RPMI7951 (cell line): Measurements from ENCODE around the gene ARVCF. TPM values are rescaled to one million over a fixed set of nuclear protein-coding genes. Genes with fewer than 3 reads are reported as not detected.

Experiments used
- DNase-seq: peaks from one replicate; pipeline ENCODE4 v3.0.0-alpha.2; 2012; ENCODE audit warnings: low read depth
- total RNA-seq: library from RNA; depleted of rRNA; stranded (reverse); fragments of >200 nt; shearing (Covaris generic); gene quantifications from 2 replicates; pipeline ENCODE4 v1.2.3, GENCODE V29; 2014

Gene ARVCF
- total RNA-seq, 1 experiment from 2014 or later: 2.8 TPM

DNA sequence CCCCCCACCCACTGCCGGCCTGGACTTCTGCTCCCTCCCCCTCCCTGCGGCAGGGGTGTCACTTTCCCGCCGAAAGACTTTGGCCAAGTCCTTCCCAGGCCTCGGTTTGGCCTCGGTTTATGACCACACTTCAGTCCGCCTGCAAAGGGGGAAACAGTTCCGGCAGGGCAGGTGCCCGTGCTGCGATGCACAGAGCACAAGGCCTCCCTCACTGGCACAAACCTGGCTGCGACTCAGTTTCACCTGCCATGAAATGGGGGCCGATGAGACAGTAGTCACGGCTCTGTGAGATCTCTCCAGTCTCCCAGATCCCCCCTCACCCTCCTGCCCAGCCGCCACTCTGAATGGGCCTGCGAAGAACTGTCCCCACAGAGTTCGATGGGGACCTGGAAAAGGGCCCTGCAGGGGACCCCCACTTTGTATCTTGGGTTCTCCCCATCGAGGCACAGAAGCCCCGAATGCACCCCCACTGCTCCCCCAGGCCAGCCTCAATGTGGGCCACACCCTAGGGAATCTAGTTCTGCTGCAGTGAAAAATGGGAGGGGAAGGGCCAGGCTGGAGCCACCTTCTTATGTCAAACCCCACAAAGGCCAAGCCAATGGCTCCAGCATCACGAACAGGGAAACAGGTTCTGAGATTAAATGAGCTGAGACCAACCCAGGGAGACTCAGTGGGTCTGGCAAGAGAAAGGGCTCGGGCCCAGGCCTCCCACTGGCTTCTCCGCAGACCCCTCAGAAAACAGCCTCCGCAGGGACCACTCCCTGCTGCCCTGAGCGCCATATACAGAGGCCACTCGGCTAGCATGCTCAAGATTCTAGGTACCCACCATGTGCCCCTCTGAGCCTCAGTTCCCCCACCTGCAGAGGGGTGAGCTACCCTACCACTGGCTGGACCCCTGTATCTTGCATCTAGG, 29.0 kb downstream of the ARVCF start:
- DNase-seq: no peak

DNA sequence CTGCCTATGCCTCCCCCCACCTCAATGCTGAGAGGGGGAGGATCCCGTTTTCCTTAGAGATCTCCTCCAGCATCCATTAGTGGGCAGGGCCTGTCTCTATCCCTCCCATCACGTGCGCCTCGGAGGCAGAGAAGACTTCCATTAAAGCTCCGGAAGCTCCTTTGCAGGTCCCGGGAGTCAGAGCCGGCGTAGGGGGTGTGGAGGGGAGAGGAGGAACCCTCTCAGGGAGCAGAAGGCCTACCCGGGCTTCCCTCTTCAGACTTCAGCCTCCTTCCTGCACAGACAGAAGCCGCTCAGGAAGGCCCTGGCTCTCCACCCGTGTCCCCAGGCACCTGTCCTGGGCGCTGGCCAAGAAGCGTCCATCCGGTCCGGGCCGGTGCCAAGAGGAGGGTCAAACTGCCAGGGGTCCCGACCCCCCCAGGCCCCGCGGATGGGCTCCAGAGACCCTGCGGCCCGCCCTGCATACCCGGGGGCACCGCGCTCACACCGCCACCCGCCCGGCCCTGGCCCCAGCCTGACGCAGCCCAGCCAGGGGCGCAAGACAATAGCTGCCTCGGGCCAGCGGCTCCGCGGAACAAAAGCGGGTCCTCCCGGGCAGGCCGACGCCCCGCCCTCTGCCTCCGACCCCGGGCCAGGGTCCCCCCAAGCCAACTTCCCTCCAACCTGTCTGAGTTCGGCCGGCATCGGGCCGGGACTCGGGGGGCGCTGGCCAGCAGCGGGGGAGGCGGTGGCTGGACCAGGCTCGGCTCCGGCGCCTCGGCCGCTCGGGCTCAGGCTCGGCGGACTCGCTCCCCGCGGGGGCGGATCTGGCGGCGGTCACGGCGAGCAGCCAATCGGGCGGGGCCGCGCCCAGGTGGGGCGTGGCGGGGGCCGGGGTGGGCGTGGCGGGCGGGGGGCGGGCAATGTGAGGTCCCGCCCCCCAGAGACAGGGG, 29.9 kb downstream of the ARVCF start:
- DNase-seq: peak; percentile 59

DNA sequence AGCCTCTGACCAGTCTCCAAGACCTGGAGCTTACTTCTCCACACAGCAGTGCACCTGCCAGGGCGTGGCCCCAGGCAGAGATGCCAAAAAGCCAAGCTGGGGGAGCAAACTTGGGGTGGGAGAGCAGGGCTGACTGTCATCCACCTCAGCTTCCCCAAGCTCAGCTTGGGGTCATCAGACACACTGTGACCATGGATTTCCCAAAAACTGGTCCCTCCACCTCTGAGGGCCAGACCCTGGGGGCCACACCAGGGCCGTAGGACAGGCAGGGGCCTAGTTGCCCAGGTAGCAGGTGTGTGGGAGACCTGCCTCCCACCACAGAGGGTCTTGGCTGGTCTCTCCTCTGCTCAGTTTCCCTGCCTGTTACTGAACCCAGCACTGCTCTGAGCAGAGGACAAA, 30.6 kb downstream of the ARVCF start:
- DNase-seq: no peak

DNA sequence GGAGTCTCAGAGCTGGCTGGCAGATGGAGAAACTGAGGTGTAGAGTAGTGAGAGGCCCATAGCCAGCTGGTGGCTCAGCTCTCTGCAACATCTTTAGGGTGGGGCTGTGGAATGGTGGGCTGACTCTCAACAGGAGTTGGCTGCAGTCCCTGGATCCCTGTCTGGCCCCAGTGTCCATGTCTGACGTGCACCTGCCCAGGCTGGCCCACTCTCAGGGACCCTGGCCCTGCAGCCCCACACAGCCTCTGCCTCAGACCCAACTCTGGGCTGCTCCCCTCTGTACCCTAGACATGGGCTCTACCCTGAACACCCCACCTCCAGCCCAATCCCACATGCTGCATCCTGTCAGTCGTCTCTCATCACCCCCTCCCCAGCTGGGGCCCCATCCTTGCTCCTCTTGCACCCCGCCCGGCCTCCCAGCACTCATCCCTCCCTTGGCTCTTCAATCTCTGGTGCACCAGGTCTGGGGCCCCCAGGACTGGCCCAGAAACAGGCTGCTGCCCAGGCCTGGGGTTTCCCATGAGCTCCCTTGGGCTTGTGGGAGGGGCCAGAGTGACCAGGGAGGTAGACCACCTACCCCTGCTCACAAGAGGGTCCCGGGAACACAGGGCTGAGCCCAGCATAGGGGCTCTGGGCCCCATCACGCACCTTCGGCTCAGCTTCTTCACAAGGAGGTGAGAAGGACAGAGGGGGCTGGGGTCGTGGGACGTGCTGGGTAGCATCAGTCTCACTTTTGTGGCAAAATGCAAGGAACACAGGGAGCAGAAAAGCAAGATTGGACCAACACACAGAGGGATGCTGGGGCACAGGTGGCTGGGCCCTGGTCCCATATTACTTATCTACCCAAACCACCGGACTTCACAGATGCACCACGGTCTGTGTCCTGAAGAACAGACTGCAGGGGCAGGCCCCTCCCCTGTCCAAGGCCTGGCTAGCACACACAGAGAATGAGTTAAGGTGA, 31.5 kb downstream of the ARVCF start:
- DNase-seq: no peak

DNA sequence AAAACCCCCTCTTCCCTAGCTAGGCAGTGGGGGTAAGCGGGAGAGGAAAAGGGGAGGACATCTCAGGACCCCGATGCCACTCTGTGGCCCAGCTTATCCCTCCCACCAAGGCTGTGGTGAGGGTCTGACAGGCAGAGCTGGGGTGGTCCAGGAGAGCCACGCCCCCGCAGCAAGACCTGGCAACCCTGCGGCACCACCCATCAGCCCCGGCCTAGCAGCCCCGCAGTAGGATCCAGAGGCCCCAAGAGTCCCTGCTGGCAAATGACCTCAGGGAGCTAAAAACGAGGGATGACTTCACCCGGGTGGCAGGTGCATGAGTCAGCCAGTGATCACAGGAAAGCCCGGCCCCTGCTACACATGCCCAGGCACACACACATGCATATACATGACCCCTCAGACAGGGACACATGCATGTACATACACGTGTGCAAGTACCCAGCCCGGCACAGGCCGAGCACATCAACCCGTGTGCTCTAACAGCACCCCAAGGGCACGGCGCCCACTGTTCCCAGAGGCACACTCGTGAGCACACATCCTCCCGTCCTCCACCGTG, 32.3 kb downstream of the ARVCF start:
- DNase-seq: peak; percentile 31

DNA sequence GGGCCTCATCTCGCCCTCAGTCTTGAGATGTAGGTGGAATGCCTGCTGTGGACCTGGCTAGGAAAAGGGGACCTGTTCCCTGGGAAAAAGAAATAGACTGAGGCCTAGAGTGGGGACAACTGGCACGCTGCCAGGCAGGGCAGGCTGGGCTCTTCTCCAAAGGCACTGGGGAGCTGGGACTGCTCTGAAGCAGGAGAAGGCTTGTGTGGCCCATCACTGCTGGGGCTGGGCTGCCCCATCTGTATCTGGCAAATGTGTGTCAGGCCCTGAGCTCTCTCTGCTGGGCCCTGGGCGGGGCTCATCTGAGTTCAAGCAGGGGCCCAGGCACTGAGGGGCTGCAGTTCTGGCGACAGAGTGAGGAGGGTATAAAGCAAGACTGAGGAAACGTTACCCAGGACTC, 32.9 kb downstream of the ARVCF start:
- no peak for DNase-seq

DNA sequence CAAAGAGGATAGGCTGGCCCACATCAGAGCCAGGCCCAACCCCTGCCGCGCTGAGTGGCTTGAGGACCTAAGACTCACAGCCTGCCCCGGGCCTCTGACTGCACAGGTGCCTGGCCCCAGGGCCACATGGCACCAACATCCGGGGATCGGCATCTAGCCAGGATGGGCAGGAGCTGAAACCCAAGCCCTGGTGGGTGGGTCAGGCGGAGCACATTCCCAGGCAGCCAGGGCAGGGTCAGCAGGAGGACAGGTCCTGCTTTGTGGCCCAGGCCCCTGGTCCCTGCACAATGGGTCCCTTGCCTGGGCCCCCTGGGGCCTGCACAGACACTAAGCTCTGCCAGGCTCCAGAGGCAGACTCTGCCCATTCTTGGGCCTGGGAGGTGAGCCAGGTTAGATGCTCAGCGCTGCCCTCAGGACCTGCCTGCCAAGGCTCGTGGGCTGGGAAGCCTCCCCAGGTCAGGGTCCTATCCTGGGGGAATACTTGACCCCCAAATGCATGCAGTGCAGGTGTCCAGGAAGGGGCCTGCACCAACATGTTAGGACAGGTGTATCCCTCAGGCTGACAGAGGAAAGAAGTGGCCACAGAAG, 33.5 kb downstream of the ARVCF start:
- no peak for DNase-seq

DNA sequence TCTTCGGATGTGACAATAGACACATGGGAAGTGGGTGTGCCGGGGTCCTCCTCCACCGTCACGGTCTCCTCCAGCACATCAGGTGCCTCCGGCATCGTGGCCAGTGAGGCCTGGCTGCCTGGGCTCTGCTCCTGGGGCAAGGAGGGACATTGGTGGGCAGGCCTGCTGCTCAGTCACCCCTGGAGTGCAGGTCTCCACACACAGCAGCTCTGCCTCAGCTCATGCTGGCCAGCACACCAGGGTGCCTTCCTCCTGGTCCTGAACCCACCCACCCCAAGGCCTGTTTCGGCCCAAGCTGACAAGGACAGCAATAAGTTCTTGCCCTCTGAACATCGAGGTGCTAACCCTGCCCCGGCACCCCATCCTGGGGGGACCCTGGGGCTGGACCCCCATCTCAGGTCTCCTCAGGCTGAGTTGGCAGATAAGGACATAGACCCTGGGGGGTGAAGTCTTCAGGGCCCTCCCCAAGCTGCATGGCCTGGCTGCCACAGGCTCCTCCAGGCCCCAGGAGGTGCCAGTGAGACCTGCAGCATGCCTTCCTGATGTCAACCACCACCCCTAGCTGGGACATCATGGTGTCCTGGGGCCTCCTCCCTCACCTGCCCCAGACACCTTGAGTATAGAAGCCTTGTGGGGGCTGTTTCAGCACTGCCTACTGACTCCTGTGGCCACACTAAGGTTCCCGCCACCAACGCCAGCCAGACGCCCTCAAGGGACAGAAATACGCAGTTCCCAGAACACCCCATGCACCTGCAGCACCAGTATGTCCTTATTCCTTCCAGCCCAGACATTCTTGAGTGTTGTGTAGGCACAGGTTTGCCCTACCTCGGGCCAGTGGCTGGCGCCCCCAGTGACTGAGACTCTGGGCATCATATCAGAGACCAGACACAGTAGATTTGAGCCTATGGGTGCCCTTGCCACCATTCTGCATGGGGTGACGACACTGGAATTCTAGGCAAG, 34.4 kb downstream of the ARVCF start:
- no peak for DNase-seq

DNA sequence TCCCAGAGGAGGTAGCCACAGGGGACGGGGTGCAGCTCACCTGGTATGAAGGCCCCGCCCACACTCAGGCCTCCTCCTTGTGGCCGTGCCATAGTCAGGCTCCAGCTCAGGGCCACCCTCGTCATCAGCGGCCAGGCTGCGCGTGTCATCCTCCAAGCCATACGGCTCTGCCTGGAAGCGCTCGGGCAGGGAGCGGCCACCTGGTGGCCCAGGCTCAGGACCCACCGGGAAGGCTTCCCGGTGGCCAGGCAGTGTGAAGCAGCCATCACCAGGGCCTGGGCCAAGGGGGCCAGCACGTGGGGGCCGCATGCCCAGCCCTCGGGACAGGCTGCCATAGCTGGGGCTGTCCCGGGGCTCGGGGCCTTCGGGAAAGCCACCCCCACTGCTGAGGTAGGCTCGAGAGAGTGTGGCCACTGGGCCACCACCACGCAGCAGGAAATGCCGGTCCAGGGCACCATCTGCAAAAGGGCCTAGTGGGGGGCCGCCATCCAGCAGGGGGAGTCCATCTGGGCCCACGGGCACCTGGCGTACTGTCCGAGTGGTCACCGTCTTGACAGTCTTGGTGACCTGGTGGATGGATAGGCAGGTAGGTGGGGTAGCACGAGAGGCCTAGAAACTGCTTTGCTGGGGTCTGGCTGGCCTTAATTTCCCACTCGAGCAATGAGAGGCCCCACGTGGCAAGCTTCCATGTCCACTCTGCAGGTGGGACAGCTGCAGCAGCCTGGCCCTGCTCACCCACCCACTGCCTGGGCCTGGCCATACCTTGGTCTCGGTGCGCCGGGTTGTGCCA, 35.3 kb downstream of the ARVCF start:
- no peak for DNase-seq

DNA sequence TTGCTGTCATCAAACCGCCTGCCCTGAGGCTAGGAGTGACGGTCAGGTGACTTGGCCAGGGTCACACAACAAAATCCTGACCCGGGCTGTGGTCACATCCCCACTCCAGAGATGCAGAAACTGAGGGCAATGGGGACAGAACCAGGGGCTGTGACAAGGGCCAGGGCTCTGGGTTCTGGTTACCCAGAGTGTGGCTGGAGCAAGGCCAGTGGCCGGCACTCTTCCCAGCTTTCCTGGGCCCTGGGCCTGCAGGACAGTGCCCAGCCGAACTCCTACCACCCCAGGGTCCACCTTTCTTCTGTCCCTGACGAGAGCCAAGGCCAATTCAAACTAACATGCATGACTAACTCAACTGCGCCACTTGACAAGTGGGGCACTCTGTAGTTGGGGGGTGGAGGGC, 35.9 kb downstream of the ARVCF start:
- no peak for DNase-seq

DNA sequence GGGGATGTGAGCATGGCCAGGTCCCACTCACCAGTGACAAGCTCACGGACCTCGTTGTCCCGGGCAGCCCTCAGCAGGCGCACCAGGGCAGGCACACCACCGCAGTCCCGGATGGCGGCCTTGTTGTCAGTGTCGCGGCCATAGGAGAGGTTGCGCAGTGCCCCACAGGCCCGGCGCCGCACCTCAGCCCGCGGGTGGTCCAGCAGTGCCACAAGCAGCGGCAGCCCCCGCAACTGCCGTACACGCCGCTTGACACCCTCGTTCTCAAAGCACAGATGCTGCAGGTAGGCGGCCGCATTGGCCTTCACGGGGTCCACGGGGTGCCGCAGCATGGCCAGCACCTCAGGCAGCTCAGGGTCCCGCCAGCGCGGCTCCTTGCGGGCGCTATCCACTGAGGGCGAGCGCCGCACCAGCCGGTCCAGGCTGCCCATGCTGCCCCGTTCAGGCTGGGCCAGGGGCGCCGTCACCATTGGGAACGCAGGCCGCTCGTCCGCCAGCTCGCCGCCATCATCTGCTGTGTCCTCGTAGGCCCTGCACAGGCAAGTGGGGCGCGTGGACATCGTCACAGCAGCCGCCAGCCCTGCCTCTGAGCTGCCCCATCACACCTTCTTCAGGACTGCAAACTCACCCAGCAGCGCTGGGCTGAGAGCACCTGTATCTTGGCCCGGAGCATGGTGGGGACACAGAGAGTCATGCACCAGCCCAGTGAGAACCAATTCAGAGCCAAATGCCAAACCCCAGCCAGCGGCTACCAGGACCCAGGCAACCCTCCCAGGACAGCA, 36.7 kb downstream of the ARVCF start:
- DNase-seq: no peak

DNA sequence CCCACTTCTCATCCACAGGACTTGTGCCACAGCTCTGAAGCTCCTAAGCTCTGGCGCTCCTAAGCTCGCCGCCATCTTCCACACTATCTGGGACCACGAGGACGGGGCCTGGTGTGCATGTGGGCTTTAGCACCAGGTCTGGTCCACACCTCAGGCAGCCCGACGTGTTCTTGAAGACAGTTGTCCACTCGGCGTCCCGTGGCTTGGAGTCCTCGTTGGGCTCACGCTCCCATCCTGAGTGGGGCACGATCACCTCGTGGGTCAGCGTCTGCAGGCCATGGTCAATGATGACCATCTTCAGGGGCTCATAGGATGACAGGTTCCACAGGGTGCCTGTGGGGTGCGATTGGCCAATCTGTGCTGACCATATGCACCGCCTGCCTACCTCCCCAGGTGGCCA, 37.9 kb downstream of the ARVCF start:
- no peak for DNase-seq

DNA sequence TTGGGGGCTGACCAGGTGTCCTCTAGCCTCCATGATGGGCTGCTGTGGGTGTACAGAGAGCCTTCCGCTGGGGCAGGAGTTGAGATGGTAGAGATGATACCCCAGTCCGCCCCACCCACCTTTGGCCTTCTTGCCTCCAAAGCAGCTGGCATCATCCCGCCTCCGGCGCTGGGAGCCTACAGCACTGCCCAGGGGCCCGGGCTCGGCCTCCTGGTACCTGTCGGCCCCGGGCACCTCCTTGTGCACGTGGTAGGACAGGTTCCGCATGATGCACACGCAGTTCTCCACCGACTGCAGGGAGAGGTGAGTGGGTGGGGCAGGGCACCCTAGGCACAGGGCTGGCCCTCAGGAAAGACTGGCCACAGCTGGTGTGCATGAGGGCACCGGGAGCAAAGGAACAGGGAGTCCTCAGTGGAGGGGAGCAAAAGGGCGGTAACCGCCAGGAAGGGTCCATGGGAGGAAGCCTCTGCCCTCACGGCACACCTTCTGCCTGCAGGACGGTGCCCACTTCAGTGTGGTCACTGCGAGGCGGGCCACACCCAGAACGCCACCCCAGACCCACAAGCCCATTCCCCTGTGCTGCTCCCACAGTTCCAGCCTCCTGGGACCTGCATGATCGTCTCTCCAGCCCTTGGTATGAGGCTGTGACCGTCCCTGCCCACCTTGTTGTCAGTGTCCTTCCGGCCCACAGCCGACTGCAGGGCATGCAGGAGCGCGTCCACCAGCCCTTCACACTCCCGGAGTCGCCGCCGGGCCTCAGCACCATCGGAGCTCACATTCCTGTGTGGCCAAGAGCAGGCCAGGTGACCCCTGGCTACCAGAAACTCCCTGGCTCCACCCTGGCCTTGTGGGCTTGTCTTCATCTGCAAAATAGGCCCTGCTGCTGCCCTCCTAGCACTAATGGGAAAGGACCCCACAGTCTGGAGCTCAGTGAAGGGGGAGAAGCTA, 39.1 kb downstream of the ARVCF start:
- no peak for DNase-seq

DNA sequence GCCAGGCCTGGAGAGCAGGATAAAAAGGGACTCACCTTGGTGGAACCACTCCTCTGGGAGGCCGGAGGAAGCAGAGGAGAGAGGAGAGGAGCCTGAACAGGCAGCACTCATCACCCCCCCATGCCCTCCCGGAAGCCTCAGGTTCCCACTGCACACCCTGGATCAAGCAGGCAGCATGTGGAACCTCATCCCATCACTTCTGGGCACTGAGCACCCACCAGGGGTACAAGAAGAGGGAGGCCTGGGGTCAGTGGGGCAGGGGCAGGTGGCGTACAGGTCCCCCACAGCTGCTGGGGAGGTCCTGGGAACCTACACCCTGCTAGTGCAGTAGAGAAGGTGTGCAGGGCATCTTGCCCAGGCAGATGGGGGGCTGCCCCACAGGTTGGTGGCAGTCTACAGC, 40.0 kb downstream of the ARVCF start:
- no peak for DNase-seq

DNA sequence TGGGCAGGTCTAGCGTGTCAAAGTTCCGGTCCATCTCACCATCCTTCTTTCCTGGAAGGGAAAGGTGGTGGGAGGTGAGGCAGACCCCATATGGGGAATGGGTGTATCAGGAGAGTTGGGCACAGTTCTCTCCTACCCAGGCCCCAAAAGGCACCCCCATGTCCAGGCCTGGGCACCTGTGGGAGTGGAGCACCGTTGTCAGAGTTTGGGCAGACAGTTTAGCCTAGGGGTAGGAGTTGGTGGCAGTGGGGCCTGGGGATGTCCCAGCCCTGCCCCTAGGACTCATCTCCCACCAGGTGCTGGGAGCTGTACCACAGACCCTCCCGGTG, 41.0 kb downstream of the ARVCF start:
- no peak for DNase-seq

DNA sequence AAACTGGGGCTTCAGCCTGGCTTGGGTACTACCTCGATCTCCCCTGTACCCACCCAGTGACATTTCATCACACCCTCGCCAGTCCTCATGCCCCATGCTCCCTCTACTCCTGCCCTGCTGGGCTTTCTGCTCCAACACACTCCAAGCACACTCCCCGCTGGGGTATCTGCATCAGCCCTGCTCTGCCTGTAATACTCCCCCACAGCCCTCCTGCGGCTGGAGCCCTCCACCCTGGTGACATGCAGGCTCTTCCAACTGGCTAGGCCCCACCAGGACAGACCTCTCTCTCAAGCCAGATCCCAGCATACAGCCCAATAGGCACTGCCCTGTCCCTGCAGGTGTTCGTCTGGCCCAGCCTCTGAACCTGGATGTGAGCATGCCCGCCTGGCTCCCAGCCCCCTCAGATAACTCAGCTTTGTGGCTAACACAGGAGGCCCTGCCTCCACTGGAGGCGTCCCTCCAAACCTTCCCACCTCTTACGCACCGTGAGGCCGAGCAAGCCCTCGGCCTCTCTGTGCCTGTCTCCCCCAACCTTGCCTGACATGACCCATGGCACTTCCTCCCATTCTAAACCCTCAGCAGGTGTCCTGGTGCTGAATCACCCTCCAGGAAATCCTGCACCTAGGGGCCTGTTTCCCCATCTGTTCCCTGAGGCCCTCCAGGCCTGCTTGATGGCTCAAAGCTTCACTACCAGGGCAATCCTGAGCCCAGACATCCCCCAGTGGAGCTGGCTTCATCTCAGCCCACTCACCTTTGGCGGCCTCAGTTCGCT, 41.5 kb downstream of the ARVCF start:
- DNase-seq: no peak
